Colonic mucosa (tissue), 4 donors: ENCODE measurements around the gene SHLD2. TPM values are rescaled to one million over a fixed set of nuclear protein-coding genes. Genes with fewer than 3 reads are reported as not detected.
"Not testable (repeated sequence)": the region's sequence is repeated elsewhere in the genome, so short reads cannot be mapped to it uniquely, and the experiment has no call there.

Source experiments
- DNase-seq: peaks from one replicate; pipeline ENCODE4 v3.0.0-alpha.2; 2020
- H3K27ac ChIP-seq: fragments of 200-600 bp; one replicate; pipeline ENCODE4 v1.8.0; 2021
- H3K27me3 ChIP-seq: fragments of 200-600 bp; one replicate; pipeline ENCODE4 v1.8.0; 2021
- H3K36me3 ChIP-seq: fragments of 200-600 bp; one replicate; pipeline ENCODE4 v1.8.0; 2021
- H3K4me1 ChIP-seq: fragments of 200-600 bp; one replicate; pipeline ENCODE4 v1.8.0; 2021; ENCODE audit warnings: mild to moderate bottlenecking
- H3K4me3 ChIP-seq: fragments of 200-600 bp; one replicate; pipeline ENCODE4 v1.8.0; 2021
- H3K9ac ChIP-seq, 2 donors: one replicate each; pipeline ENCODE4 v1.7.0; 2013; ENCODE audit warnings: control low read depth in 2 of 2, low read depth in 2 of 2, low read length in 2 of 2
- H3K9me3 ChIP-seq: fragments of 200-600 bp; one replicate; pipeline ENCODE4 v1.8.0; 2021
- CTCF ChIP-seq: fragments of 200-600 bp; IDR thresholded peaks from one replicate; pipeline ENCODE4 v1.8.0; 2022; ENCODE audit warnings: antibody characterized with exemption, mild to moderate bottlenecking
- intact Hi-C: fragments of 100-400 bp; cut with DNase I; formaldehyde crosslinking; loops from one replicate; pipeline ENCODE4 v1.14.1; 2022
- total RNA-seq, 2 donors: library from RNA; stranded (reverse); fragmentation: NEBNext Ultra II Directional in 1 of 2; extraction: Animal tissue kit (Norgen Biotek cat#: 25700) in 1 of 2; gene quantifications; one replicate each; pipeline ENCODE4 v1.2.1, GENCODE V29; 2021
- donor health status: healthy.
- donor health status: DM: no; HTN: no; CAD: no.
- donor health status: DM: no; HTN: no; CAD: no.

The SHLD2 gene
- total RNA-seq, 2 donors from 2014 or later, result 27.8 to 28.3 TPM

- DNase-seq, H3K4me3 ChIP-seq, H3K9me3 ChIP-seq, H3K9ac ChIP-seq, intact Hi-C loops, H3K36me3 ChIP-seq, H3K4me1 ChIP-seq, H3K27me3 ChIP-seq: not testable (repeated sequence)
- H3K27ac ChIP-seq, result peak overlapping the region; percentile 17
Observed at GRCh38 chr10:87084291-87084782, 10.7 kb upstream of the SHLD2 start.

DNA sequence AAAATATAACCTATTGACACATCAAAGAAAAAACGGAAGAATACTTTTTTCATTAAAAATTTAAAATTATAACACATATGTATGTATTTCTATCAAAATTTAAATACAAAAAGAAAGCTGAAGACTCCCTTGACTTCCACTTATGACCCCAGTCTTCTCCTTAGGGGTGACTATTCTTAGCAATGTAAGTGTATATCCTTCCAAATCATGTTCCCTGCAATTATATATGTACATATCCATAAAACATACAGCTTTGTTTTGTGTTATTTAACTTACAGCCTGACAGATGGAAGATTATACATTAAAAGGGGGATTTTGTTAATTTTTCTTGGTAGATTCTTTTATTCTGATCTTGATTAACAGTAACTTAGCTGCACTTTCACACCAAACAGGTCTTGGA lies 9.5 kb upstream of the SHLD2 start:
- Histone ChIP-seq H3K4me1 (no peaks in the 10 kb centered on the region), H3K9me3 (no peaks in the 10 kb centered on the region), H3K27me3 (no peaks in the 10 kb centered on the region), H3K4me3 (no peak overlapping the region), H3K27ac (no peak overlapping the region), H3K9ac (no peak overlapping the region), H3K36me3 (no peaks in the 10 kb centered on the region)
- DNase-seq, result no peak
- intact Hi-C loops, result no loop called here
- no peak for TF ChIP-seq CTCF

DNA sequence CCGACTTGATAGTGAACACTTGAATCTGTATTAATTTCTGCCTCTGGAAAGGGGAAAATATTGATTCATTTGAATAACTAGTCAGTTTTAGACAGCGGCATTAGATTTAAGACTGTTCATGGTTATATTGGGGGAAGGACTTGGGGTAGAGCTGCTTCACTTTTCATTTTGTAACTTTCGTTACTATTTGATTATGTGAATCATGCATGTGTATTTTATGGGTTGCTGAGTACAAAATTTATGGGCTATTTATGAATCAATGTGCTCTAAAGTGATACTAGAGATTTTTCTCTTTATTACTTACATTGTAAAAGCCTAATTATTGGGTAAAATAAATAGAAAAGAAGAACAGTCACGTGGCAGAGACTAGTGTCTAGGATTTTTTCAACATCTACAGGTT lies 5.3 kb upstream of the SHLD2 start:
- Histone ChIP-seq H3K27ac (no peak overlapping the region), H3K4me3 (no peak overlapping the region), H3K9ac (no peak overlapping the region), H3K9me3 (no peaks in the 10 kb centered on the region), H3K36me3 (no peaks in the 10 kb centered on the region), H3K4me1 (no peaks in the 10 kb centered on the region), H3K27me3 (no peaks in the 10 kb centered on the region)
- intact Hi-C loops, result loop anchor here (10.0 kb wide), 1 partner anchor 115 kb away; no protein-coding TSS in a partner anchor
- DNase-seq, result no peak
- no peak for TF ChIP-seq CTCF

DNA sequence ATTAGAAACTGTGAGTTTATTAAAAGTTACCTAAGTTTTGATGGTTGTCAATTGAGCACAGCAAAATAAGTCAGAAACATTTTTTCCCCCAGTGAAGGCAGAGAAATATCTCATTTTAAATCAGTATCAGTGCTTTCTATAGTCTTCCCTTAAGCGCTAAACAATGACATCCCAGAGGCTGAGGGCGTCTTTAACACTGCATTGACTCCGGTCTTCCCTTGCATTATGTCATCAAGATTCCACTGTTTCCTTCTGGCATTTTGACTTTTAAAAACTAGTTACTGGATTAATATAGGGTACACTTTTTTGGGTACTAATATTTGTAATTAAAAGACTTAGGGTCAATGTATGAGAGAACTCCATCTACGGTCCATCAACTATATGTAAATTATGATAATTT lies 4.2 kb upstream of the SHLD2 start:
- Histone ChIP-seq H3K27ac (no peak overlapping the region), H3K27me3 (no peaks in the 10 kb centered on the region), H3K9me3 (no peaks in the 10 kb centered on the region), H3K4me1 (no peaks in the 10 kb centered on the region), H3K4me3 (no peak overlapping the region), H3K9ac (no peak overlapping the region), H3K36me3 (no peaks in the 10 kb centered on the region)
- TF ChIP-seq CTCF, result no peak
- DNase-seq, result no peak
- intact Hi-C loops, result loop anchor here (10.0 kb wide), 1 partner anchor 116 kb away; no protein-coding TSS in a partner anchor

DNA sequence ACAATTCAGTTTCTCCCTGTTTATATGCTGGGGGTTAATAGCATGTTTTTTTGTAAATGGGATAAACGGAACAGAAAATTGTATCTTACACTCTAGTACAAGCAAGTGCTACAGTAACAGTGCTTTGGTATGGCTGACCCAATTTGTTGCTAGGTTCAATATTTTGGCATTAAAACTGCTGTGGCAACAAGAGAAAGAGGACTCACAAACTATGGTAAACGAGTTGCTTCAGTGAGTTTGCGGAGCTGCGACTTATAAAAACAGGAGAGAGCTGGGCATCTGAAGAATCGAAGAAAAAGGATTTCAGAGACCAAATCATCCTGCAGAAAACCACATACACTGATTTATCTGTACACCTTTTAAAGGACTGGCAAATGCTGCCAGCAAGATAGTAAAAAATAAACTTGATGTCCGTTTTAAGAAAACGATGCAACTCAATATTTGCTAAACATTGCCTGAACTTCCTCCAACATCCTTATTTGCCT lies 2.6 kb upstream of the SHLD2 start:
- no peak for TF ChIP-seq CTCF
- intact Hi-C loops, result loop anchor here (10.0 kb wide), 1 partner anchor 118 kb away; no protein-coding TSS in a partner anchor
- Histone ChIP-seq H3K4me1 (no peaks in the 10 kb centered on the region), H3K36me3 (no peaks in the 10 kb centered on the region), H3K9ac (peak overlapping the region; percentile 28 to 80), H3K4me3 (peak overlapping the region; percentile 55), H3K9me3 (no peaks in the 10 kb centered on the region), H3K27ac (peak overlapping the region; percentile 84), H3K27me3 (no peaks in the 10 kb centered on the region)
- DNase-seq, result no peak

DNA sequence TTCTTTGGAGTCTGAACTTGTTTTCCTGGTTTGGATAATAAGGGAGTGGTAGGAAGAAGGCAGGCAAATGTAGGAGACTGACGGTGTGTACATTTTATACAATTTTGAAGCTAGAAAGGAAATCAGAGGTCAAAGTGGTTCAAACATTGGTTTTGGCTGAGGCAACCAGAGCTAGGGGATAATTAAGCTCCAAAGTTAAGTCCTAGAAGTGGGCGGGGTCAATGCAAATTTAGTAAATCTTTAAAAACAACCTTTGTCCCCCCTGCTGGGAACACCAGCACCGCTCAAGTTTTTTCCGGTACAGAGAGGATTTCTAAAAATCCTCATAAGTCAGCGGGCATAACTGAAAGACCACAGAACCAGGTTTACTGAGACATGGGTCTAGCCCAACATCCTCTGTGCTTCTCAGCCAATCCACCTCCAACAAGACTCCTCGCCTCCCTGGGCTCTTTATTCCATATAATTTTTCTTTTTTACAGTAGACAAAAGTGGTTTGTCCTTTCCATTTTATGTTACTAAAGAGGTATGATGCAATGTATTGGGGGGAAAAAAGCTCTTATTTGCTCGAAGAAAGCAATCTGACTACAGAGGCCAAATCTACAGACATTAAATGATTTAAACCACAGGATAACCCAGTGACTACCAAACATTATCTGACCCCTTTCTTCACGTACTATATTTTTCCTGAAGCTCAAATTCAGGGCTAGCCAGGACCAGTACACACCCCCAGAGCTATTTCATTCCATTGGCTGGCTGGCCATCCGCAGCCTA lies 2.0 kb upstream of the SHLD2 start:
- H3K9me3 ChIP-seq, result no peaks in the 10 kb centered on the region
- TF ChIP-seq CTCF, result no peak
- peak; percentile 77 for DNase-seq
- no peaks in the 10 kb centered on the region for H3K4me1 ChIP-seq
- peak overlapping the region; percentile 55 for H3K4me3 ChIP-seq
- no peaks in the 10 kb centered on the region for H3K36me3 ChIP-seq
- peak overlapping the region; percentile 84 for H3K27ac ChIP-seq
- no peaks in the 10 kb centered on the region for H3K27me3 ChIP-seq
- peak overlapping the region; percentile 44 to 80 for H3K9ac ChIP-seq
- intact Hi-C loops, result loop anchor here (10.0 kb wide), 1 partner anchor 118 kb away; no protein-coding TSS in a partner anchor
